UCSD-AML1 (cell line): ENCODE measurements around the gene RELN.

Experiments
- DNase-seq: peaks from one replicate; lab custom pipeline; 2025; ENCODE audit not compliant: unreplicated experiment; lab: John Stamatoyannopoulos, UW

RELN gene

GRCh38 chr7:103651593-103652377, 337.7 kb downstream of the RELN start:
- no peak for DNase-seq

- DNase-seq = no peak
These were observed 340.4 kb downstream of the RELN start for GRCh38 chr7:103649052-103649451.

- DNase-seq = no peak
These were observed 341.3 kb downstream of the RELN start for GRCh38 chr7:103648135-103648534.

- DNase-seq = no peak
These were observed 345.1 kb downstream of the RELN start for GRCh38 chr7:103644319-103644718.

- no peak for DNase-seq
These were observed 349.3 kb downstream of the RELN start for GRCh38 chr7:103640031-103640779.

- no peak for DNase-seq
These were observed 351.7 kb downstream of the RELN start for GRCh38 chr7:103637726-103638125.

GRCh38 chr7:103637094-103637493, 352.4 kb downstream of the RELN start:
- DNase-seq = no peak

- no peak for DNase-seq
These were observed 353.3 kb downstream of the RELN start for GRCh38 chr7:103636153-103636552.

GRCh38 chr7:103632972-103633371, 356.5 kb downstream of the RELN start:
- no peak for DNase-seq

- no peak for DNase-seq
These were observed 357.3 kb downstream of the RELN start for GRCh38 chr7:103632005-103632639.

GRCh38 chr7:103630318-103630717, 359.1 kb downstream of the RELN start:
- DNase-seq = no peak

GRCh38 chr7:103628742-103629141, 360.7 kb downstream of the RELN start:
- no peak for DNase-seq

- DNase-seq = no peak
These were observed 362.7 kb downstream of the RELN start for GRCh38 chr7:103626776-103627175.

- no peak for DNase-seq
These were observed 367.2 kb downstream of the RELN start for GRCh38 chr7:103622274-103622673.

GRCh38 chr7:103613655-103614642, 375.5 kb downstream of the RELN start:
- no peak for DNase-seq

GRCh38 chr7:103609778-103610177, 379.7 kb downstream of the RELN start:
- no peak for DNase-seq

GRCh38 chr7:103605640-103606039, 383.8 kb downstream of the RELN start:
- DNase-seq = no peak

GRCh38 chr7:103598326-103598905, 391.0 kb downstream of the RELN start:
- no peak for DNase-seq

- no peak for DNase-seq
These were observed 391.9 kb downstream of the RELN start for GRCh38 chr7:103597606-103598005.

- no peak for DNase-seq
These were observed 395.3 kb downstream of the RELN start for GRCh38 chr7:103594186-103594585.
